ENCODE data around the gene AIG1.
A peak's percentile ranks its signal among the peaks of the same experiment; 100 is the strongest.
"Not testable (repeated sequence)": the region's sequence is repeated elsewhere in the genome, so short reads cannot be mapped to it uniquely, and the experiment has no call there.

AIG1 gene

GRCh38 chr6:143276436-143276835 is 215.7 kb downstream of the AIG1 start:
- no peak for DNase-seq (ENCODE audit: low read depth)

- no peak for DNase-seq (ENCODE audit: low read depth)
These were observed 218.7 kb downstream of the AIG1 start for GRCh38 chr6:143279385-143279784.

- peak; percentile 88 for DNase-seq (ENCODE audit: low read depth)
These were observed 223.4 kb downstream of the AIG1 start for GRCh38 chr6:143283887-143284645.

GRCh38 chr6:143286251-143286795 is 225.6 kb downstream of the AIG1 start:
- peak; percentile 18 for DNase-seq (ENCODE audit: low read depth)

- no peak for DNase-seq (ENCODE audit: low read depth)
These were observed 228.2 kb downstream of the AIG1 start for GRCh38 chr6:143288923-143289322.

GRCh38 chr6:143290206-143290605 is 229.5 kb downstream of the AIG1 start:
- DNase-seq (ENCODE audit: low read depth), result no peak

- DNase-seq (ENCODE audit: low read depth), result no peak
These were observed 232.8 kb downstream of the AIG1 start for GRCh38 chr6:143293523-143293922.

GRCh38 chr6:143294265-143294860 is 233.7 kb downstream of the AIG1 start:
- no peak for DNase-seq (ENCODE audit: low read depth)

- DNase-seq (ENCODE audit: low read depth), result no peak
These were observed 235.2 kb downstream of the AIG1 start for GRCh38 chr6:143295932-143296331.

GRCh38 chr6:143298071-143298470 is 237.4 kb downstream of the AIG1 start:
- DNase-seq (ENCODE audit: low read depth), result no peak

- DNase-seq (ENCODE audit: low read depth), result no peak
These were observed 238.8 kb downstream of the AIG1 start for GRCh38 chr6:143299253-143300166.

GRCh38 chr6:143301188-143301587 is 240.5 kb downstream of the AIG1 start:
- no peak for DNase-seq (ENCODE audit: low read depth)

GRCh38 chr6:143307760-143308159 is 247.1 kb downstream of the AIG1 start:
- not testable (repeated sequence) for DNase-seq (ENCODE audit: low read depth)

GRCh38 chr6:143313163-143313562 is 252.5 kb downstream of the AIG1 start:
- no peak for DNase-seq (ENCODE audit: low read depth)

GRCh38 chr6:143321491-143322086 is 260.9 kb downstream of the AIG1 start:
- DNase-seq (ENCODE audit: low read depth), result no peak

GRCh38 chr6:143322386-143322785 is 261.7 kb downstream of the AIG1 start:
- no peak for DNase-seq (ENCODE audit: low read depth)

GRCh38 chr6:143323729-143324470 is 263.2 kb downstream of the AIG1 start:
- DNase-seq (ENCODE audit: low read depth), result peak; percentile 90

- DNase-seq (ENCODE audit: low read depth), result no peak
These were observed 264.9 kb downstream of the AIG1 start for GRCh38 chr6:143325379-143326140.

GRCh38 chr6:143328876-143329275 is 268.2 kb downstream of the AIG1 start:
- no peak for DNase-seq (ENCODE audit: low read depth)

- no peak for DNase-seq (ENCODE audit: low read depth)
These were observed 268.6 kb downstream of the AIG1 start for GRCh38 chr6:143329323-143329722.

GRCh38 chr6:143331362-143331761 is 270.7 kb downstream of the AIG1 start:
- no peak for DNase-seq (ENCODE audit: low read depth)
